Activated naive CD4-positive, alpha-beta T cell treated with anti-CD3 and anti-CD28 coated beads, Interleukin-2, amount 50 U/mL, for 16 hours (primary cell): ENCODE measurements around the gene AZI2.

ENCODE experiments used
- DNase-seq: peaks from one replicate; pipeline ENCODE4 v3.0.0-alpha.2; 2020

AZI2 gene, protein sequence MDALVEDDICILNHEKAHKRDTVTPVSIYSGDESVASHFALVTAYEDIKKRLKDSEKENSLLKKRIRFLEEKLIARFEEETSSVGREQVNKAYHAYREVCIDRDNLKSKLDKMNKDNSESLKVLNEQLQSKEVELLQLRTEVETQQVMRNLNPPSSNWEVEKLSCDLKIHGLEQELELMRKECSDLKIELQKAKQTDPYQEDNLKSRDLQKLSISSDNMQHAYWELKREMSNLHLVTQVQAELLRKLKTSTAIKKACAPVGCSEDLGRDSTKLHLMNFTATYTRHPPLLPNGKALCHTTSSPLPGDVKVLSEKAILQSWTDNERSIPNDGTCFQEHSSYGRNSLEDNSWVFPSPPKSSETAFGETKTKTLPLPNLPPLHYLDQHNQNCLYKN

DNA sequence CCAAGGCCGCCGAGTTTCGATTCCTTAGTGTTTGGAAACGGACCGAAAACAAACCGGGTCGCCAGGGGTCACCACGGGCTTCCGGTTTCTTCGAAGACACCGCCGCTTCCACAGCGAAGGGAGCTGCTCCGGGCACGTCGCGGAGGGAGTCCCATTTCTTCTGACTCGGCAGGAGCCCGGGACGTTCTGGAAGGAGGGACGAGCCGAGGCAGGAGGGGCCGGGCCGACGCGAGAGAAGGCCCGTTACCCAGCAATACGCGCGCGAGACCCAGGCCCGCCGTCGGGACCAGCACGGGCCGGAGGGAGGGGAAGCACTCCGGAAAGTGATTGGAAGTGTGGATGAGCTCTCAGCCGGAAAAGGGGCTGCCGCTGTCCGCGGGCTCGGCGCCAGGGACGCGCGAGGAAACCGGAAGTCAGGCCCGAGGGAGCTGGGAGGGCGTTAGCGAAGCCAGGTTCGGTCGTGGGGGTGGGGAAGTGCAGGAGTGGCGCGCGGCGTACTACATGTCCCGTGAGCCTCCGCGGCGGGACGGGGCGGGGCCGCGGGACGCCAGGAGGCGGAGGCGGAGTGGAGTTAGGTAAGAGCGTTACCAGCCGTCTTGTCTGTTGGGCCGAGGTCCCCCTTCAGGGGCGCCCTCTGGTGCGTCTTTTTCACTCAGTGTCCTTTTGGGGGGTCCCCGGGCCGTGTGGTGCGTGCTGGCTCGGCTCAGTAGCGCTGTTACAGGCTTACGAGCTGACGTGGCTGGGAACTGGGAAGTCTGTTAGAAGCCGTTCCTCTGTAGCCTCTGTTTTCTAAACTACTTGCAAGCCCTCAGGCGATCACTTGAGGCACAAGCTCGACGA is at the start of gene AZI2, which contains the start of gene ZCWPW2:
TSS of gene AZI2 (minus strand) at position 196 of the 840 bp plus-strand sequence. CDS start 8,207 bp downstream, outside the sequence.
TSS of gene ZCWPW2 (plus strand) at position 93 of the 840 bp plus-strand sequence. CDS start 64,348 bp downstream, outside the sequence.
- DNase-seq = peak; percentile 93

DNA sequence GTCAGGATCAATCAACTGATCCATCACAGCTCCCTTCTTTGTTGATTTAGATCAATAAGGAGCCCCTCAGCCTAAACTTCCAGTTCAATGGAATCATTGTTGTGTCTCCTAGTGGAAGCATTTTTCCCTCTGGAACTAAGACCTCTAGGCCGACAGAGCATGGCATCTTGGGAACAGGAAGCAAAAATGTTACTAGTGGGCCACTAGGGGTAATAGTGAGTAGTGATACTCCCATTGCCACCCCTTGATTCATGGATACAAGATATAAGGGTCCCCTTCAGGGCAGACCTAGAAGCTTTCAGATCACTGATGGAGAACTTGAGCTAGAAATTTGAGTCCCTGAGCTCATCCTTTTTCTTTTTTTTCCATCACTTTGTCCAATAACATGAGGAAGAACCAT is 40.4 kb upstream of the AZI2 start:
- no peak for DNase-seq

DNA sequence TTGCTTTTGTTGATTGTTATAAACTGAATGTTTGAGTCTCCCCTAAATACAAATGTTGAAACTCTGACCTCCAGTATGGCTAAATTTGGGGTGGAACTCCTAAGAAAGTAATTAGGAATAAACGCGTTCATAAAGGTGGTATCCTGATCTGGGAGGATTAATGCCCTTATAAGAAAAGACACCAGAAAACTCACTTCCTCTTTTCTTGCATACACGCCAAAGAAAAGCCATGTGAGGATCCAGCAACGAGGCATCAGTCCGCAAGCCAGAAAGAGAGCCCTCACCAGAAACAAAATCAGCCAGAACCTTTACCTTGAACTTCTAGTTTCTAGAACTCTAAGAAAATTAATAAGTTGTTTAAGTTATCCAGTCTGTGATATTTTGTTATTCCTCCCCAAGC is 37.4 kb upstream of the AZI2 start:
- no peak for DNase-seq

DNA sequence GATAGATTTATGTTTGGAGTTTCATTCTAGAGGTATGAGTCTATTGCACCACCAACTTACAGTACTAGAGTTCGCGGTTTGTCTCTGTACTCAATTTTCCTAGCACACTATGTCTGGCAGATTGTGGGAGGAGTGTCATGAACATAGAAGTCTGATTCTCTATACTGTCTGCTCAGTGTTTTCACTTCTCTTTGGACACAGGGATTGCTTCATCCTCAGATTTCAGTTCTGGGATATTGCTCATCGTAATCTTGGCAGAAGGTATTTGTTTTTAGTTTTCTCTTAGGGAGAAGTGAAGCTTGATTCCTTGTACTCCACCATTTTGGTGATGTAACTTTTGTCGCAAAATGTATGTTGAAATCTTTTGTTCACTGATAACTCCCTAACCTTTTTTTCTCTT is 27.8 kb upstream of the AZI2 start:
- no peak for DNase-seq

DNA sequence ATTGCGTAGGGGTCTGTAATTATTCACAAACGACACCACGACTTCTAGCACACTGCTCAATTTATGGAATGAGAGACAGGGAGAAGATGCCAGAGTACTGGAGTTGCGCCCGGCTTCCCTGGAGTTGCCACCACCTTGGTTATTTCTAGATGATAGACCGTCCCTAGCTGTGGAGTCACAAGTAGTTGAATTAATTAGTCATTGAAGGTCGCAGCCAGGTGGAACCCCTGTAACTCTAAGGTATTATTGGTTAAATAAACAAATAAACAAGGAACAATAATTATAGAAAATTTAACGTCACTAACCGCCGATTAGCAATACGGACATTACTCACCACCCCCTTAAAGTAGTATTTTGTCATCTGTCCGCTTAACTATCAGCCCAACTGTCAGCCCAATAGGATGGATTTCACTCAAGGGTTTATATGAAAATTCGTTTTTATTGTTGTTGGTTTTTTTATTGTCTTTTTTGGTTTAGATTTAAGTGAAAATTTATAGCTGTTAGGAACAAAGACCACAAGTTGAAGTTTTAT is 911 bp upstream of the AZI2 start:
- no peak for DNase-seq

DNA sequence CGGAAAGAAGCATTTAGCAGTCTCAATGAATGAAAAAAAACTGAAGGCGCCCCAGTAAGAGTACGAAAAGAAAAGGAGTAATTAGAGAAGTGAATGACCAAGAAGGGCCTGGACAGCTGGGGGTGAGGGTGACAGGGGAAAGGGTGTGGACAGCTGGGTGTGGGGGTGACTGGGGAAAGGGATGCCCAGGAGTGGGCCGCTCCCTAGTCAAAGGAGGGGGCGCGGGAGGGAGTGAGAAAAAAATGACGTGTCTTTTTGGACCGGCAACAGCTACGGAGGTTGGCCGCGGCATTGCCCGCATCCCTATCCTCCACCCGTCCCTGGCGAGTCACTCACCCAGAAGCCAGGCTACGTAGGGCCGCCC is 377 bp downstream of the AZI2 start:
- DNase-seq = no peak

DNA sequence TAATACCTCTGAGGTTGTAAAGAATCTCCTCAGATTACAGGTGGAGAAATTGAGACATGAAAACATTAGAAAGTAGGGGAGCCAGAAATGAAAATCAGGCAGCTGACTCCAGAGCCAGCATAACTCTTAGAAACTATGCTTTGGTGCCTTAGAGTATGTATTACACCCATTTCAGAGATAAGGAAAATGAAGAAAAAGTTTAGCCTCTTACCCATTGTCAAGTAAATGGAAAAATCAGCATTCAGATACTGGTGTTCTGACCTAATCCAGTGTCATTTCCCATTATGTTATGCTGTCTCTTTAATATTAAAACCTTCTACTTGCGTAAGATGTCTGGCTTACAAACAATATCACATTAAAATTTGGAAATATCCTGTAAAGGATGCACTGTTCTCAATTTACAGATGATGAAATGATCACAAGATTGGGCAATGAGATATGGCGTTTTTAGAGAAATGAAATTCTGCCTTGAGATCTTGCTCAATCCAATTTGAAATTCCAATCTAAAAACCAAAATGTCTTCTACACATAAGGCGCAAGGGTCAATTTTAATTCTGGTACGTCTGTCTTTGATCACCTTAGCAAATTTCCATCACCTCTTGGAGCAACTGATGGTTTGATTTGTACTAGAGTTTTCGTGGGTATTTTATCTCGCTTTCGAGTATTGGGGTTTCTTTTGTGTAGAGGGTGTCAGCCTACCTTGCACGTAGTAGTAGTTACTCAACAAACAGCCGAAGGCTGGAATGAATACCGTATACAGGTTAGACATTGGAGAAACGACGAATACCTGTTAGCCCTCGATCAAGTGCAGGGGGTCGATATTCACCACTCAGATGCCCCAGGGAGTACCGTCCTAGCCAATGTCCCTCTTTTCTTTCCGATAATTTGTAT is 1.0 kb downstream of the AZI2 start:
- no peak for DNase-seq

DNA sequence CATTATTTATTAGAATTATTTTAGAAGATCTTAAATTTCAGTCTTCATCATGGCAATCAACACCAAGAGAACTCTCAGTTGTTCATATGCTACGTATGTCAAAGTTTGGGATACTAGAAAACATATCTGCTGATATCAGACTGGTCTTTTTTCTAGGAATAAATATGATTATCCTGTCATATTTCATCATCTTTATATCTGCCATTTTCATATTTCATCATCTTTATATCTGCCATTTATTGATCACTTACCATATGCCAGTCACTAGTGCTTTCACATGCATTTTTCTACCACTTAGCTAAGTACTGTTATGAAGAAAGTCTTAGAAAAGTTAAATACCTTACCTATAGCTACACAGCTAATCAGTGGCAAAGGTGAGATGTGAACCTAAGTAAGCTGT is 2.9 kb downstream of the AZI2 start:
- DNase-seq = no peak

DNA sequence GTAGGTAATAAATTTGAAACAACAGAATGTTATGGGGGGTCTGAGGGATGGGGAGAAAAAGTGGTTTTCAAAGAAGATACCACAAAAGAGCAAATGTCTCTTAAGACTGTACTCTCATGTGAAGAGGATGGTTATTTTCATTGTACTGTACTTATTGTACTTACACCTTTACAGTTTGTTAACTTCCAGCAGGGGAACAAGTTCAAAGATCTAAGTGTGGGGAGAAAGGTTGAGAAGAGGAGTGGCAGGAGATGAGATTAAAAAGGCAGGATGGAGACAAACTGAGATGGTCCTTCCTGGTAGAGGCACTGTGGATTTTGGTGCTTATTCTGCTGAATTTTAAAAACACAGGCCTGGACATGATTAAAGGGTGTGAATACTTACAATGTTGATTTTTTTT is 5.5 kb downstream of the AZI2 start:
- DNase-seq = no peak

DNA sequence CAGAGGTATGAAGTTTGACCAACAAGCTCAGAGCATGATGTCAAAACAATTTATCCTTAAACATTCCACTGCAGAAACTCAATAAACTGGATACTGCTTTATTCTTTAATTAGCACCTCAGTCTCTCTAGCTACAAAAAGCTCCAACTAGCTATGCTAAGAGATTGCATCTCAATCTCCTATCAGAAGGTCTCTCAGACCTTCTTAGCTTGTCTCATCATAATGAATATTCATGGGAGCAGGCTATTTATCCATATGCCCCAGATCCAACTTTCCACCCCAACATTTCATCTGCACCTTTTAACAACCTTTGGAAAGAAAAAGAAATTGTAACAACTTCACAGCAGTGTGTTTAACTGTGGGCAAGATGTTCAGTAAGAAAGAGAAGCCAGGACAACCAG is 11.4 kb downstream of the AZI2 start:
- DNase-seq = no peak

DNA sequence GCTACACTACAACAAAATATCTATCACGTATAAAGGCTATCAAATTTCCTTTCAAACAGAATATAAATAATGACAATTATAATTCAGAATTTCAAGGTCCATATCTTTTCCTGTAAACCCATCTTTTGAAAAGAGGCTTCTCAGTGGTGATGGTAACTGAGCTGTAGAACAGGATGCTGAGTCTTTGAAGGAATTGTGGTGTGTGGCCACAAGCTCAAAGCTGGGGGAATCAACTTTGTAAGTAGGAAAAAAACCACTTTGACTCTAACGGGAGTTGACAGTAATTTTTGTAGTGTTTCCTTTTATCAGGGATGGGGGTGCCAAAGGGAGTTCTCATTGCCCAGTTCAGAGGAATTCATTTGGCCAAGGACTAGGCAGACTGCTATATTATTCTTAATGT is 13.4 kb downstream of the AZI2 start:
- no peak for DNase-seq

DNA sequence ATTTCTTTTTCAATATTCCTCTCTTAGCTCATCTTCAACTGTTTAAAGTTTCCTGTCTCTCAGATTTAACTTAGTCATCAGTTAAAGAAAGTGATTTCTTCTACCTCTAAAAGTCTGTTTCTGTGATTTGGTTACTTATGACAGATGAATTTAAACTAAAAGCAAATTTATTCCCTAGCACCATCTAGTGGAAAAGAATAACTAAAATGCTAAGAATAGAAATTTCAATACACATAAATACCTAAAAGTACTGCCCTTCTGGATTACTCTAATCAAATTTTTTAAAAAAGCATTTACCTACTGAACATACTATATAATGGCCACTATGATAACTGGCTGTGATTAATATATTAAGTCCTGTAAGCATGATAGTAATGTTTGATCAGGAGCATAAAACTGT is 14.1 kb downstream of the AZI2 start:
- no peak for DNase-seq

DNA sequence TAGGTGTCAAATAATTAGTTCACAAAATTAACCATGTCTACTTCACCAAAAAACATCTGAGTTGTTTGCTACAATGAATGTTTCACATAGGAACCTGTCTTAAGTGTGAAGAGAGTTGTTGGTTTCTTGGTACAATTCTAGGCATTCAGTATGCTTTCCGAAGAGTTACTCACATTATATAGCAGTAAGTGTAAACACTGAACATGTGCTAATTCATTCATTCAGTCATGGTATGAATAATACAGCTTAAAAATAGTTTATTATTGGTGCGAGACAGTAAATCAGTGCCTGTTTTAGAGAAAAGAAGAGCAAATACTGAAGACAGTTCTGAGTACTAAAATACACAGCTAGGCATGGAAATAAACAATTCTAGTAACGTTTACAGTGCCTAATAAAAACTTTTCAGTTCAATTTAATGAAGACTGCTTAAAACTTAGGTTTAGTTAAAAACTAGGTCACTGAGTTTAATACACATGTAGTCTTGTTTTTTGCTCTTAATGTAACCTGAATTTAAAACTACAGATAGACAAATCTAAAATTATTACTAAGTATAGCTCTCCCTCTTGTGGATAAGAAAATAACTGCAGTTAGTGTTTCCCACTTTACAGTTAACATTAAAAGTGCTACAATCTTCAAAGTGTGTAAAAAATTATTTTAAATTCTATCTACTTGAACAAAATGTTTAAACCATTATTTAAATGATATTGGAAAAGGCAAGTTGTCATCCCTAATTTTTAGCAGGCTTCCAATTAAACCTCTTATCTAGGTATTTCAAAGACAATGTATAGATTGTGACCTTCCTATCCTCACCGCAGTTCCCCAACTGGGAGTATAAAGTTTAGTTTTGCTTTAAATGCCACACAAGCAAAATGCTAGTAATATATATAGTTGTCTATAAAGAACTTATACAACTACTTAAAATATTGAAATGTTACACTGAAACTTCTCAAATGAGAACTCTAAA is 20.2 kb downstream of the AZI2 start:
- no peak for DNase-seq

DNA sequence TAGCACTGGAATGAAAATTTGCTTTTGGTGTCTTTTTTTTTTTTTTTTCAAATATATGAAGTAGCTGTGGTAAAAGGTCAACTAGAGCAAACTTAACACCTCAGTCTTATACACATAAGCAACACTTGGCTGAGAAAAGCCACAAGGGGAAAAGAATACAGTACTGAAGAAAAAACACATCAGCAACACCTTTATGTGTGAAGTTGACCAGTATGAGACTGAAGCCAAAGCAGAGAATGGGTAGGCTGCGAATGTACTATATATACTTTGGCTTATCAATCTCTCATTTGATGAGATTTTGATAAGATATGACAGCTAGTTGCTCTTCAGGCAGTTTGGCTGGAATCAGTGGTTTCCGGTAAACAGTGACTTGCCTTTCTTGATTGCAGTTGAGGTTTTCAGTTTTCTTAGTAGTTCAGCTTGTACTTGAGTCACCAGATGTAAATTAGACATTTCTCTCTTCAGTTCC is 22.1 kb downstream of the AZI2 start:
- peak; percentile 17 for DNase-seq

DNA sequence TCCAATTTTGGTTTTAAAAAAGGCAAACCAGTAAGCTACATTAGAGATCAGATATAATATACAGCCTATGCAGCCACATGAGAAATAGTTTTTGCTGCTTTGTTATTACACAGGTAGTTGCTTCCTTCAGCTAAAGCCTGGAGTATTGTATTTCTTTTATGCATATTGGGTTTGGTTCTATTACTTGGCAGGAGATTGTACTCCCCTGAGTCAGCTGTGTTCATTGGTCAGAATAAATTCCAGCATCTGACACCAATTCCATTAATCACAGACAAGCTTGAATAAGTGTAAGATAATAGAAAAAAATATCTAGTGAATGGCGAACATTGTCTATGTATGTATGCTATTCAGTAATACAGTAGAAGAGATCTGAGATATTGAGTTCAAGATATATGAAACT is 26.2 kb downstream of the AZI2 start:
- DNase-seq = no peak

DNA sequence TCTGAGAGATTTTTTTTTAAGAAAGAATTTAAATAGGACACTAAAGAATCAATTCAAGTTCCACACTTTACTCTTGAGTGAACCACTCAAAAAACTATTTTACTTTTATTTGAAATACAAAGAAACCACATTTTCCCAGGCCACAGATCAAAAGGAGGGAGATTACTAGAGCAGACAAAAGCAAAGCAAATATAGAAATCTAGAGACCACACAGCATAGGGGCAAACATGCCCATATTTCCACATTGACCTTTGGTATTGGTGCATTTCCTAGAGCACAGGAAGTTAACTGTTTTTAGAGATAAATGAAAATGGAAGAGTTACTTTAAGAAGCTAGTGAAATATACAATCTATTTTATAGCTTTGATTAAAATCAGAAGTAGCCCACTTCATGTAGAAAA is 27.6 kb downstream of the AZI2 start:
- no peak for DNase-seq

DNA sequence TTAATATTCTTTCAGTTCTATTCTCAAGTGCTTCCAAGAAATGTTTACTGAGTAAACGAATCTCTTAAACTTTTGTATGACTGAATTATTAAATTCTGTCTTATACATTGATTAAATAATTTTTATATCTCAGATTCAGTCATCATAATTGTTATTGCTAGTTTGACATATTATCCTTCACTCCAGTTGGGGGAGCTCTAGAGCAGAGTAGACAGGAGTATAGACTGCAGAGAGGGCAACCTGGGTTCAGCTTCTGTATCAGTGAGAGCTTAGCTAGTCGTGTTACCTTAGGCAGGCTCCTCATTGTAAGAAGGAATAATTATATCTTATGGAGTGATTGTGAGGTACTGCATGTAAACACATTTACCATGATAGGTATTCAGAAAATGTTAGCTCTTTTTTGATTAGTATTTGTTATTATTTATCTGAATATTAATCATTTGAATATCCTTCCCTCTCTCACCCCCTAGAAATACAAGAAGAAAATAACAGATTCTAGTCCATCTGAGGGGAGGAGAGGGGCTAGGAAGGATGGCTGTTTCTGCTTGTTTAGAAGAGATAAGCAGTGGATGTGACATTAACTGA is 31.1 kb downstream of the AZI2 start:
- peak; percentile 10 for DNase-seq

DNA sequence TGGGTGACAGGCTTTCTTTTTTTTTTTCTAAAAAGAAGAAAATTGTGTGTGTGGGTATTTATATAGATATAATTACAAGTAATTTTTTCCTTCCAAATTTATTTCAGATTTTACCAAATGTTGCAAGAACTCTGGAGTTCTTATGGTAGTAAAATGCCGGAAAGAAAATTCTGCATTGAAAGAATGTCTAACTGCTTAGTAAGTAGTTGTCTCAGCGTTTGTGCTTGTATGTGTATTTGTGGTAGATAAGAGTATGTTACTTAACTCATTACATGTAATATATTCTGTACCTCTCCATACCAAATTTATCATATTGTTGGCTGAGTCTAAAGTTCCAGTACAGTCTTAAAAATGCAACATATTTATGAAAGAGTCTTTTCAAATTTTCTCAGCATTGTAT is 32.4 kb downstream of the AZI2 start:
- no peak for DNase-seq

DNA sequence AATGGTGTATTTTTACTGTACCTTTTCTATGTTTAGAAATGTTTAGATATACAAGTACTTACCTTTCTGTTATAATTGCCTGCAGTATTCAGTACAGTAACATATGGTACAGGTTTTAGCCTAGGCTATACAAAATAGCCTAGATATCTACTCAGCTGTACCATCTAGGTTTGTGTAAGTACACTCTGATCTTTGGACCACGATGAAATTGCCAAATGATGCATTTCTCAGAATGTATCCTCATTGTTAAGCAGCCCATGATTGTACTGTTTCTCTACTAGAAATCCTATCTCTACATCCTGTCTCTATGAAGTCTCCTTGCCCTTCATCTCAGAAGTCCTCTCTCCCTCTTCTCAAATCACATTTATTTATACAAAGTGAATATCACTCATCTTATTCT is 32.9 kb downstream of the AZI2 start:
- DNase-seq = no peak

DNA sequence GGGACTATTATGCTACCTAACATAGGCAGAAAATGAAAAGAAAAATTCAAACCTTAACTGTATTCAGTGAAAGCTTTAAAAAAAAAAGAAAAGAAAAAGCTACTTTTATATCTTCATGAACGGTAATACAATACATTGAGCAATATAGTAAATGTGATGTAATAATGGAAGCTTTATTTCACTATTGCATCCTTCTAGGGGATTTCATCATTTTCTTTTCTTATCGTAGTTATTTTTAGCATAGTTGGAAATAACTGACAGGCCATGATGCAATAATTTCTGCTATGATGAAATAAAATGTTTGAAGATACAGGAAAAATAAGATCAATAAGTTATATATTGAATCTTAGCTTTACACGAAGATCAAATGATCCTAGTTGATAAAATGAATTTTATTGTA is 40.4 kb downstream of the AZI2 start:
- DNase-seq = no peak

DNA sequence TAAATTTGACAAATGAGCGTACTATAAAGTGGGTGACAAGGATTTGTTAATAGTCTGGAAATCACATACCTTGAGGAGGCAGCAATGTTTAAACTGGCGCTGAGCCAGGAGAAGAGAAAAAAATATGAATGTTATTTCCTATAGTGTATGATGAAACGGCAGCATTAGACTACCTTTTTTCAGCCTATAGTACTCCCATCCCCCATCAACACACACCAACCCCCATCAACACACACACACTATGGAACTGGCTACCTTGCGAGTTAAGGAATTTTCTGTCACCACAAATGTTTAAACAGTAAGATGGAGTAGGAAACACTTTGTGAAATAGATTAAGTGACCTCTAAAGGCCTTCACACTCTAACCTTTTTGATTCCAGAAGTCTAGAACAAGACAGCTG is 46.9 kb downstream of the AZI2 start:
- no peak for DNase-seq
